ENCODE measurements around the gene GRB7.

The GRB7 gene

DNA sequence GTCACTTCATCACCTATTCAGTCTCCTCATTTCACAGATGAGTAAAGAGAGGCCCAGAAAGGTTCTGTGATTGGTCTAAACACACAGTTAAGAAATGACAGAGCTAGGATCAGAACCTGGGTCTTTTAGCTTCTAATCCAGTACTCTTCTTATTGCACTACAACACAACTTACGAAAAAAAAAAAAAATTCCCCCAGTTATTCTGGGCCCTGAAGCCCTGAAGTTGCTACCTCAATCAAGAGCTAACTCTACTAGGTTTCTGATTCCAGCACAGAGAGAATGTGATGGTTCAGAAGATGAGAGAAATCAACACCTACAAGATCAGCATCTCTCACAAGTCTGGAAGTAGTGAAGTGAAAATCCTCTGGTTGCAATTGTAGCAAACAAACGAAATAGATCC lies 37.3 kb downstream of the GRB7 start:
- in situ Hi-C loops (cut with MboI; ENCODE audit: low sequenced_read_pairs, unreplicated experiment) = loop anchor here (5.0 kb wide), 1 partner anchor 87 kb away; the partner anchor contains the start of gene IKZF3

DNA sequence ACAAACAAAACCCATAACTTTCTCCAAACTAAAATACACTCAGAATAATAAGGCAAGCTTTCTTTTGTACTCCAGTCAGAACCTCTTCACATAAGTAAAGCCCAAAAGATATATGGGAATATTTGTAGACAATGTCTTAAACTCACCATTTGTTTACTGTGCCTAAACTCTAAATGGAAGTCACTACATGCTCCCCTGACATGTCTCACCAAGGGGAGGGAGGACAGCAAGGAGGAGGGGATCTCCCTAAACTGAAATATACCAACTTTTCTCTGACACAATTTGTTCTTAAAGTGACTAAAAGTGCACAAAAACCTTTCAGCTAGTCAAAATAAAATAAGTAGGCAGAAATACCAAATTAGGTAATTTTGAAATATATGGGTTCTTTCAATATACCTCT lies 38.5 kb downstream of the GRB7 start:
- in situ Hi-C loops (cut with MboI; ENCODE audit: low sequenced_read_pairs, unreplicated experiment) = loop anchor here (5.0 kb wide), 1 partner anchor 86 kb away; the partner anchor contains the start of gene IKZF3
- TF ChIP-seq, protein P1, sequence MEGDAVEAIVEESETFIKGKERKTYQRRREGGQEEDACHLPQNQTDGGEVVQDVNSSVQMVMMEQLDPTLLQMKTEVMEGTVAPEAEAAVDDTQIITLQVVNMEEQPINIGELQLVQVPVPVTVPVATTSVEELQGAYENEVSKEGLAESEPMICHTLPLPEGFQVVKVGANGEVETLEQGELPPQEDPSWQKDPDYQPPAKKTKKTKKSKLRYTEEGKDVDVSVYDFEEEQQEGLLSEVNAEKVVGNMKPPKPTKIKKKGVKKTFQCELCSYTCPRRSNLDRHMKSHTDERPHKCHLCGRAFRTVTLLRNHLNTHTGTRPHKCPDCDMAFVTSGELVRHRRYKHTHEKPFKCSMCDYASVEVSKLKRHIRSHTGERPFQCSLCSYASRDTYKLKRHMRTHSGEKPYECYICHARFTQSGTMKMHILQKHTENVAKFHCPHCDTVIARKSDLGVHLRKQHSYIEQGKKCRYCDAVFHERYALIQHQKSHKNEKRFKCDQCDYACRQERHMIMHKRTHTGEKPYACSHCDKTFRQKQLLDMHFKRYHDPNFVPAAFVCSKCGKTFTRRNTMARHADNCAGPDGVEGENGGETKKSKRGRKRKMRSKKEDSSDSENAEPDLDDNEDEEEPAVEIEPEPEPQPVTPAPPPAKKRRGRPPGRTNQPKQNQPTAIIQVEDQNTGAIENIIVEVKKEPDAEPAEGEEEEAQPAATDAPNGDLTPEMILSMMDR (IDR thresholded peaks at IDR 0.05; ENCODE audit: borderline replicate concordance, control extremely low read depth, extremely low read depth, insufficient read depth, missing control alignments) = no peak
- DNase-seq (ENCODE audit: low spot score) = no peak

More for the DNA sequence above, 37.3 kb downstream of the GRB7 start:
- TF ChIP-seq, protein P1 (IDR thresholded peaks at IDR 0.05; ENCODE audit: borderline replicate concordance, control extremely low read depth, extremely low read depth, insufficient read depth, missing control alignments) = no peak
- no peak for DNase-seq (ENCODE audit: low spot score)

DNA sequence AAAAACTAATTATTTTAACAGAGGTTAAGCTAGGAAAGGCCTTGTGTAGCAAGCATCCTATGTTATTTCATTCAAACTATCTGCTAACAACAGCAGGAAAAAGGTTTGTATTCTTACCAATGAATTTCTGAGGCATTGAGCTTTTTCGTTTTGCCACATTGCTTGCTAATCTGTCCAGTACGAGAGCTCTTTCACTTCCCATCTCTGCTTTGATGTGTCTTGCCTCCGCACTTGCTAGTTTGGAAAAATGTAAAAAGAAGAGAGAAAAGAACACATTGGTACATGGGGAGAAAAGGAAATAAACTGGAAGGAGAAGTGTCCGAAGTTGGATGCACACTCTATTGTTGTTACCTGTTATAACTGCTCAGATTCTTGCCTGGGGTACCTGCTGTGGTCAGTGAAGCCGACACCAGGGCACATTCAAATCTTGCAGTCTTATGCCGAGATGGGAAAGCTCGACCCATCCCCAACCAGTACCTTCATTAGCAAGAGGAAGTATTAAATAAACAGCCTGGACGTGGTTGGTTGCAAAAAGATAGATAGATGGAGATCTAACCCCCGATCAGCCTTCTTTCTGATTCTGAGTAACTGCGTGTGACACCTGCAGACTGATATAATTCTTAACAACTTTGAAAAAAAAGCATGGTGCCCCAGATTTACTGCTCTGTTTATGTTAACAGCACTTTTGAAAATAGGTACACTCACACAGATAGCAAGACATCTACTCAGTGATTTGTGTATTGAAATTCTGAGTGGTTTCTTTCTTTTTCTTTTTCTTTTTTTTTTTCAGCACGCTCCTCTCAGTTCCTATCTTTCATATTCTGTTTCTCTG lies 40.0 kb downstream of the GRB7 start:
- in situ Hi-C loops (cut with MboI; ENCODE audit: low sequenced_read_pairs, unreplicated experiment) = loop anchor here (5.0 kb wide), 1 partner anchor 85 kb away; the partner anchor contains the start of gene IKZF3
- TF ChIP-seq, protein P1 (IDR thresholded peaks at IDR 0.05; ENCODE audit: borderline replicate concordance, control extremely low read depth, extremely low read depth, insufficient read depth, missing control alignments) = no peak
- DNase-seq (ENCODE audit: low spot score) = peak; percentile 48

DNA sequence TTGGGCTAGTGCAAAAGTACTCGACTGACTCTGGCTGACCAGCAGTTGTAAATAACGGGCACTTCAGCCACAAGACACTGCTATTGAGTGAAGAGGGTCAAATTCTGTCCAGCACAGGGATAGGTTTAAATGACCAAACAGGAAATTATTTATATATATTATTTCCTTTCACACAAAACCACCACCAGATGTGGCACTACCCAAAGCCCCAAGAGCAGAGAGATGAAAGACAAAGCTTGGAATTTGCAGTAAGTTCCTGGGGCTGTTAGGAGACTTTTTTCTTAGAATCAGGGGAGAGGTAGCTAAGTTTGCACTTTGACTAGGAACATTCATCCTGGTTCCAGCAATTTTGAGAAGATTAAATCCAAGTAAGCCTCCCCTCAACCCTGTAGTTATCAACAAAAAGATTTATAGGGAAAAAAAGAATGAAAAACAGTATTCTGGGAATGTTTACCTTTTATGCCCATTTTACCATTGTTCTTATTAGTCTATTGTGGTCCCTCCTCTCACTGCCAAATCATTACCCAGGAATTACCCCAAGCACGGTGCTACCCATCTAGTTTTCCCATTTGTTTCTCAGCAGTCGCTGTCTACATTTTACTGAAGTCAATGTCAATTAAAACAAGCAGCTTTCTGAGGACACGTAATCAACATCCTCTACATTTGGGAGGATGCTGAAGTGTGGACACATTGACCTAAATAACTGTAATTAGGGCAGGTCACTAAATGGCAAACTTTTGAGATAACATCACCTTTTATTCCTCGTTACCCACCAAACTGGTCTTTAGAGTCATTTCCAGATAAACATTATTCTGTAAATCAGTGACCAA lies 43.5 kb downstream of the GRB7 start:
- TF ChIP-seq, protein P1 (IDR thresholded peaks at IDR 0.05; ENCODE audit: borderline replicate concordance, control extremely low read depth, extremely low read depth, insufficient read depth, missing control alignments) = no peak
- no peak for DNase-seq (ENCODE audit: low spot score)
- in situ Hi-C loops (cut with MboI; ENCODE audit: low sequenced_read_pairs, unreplicated experiment) = no loop called here

DNA sequence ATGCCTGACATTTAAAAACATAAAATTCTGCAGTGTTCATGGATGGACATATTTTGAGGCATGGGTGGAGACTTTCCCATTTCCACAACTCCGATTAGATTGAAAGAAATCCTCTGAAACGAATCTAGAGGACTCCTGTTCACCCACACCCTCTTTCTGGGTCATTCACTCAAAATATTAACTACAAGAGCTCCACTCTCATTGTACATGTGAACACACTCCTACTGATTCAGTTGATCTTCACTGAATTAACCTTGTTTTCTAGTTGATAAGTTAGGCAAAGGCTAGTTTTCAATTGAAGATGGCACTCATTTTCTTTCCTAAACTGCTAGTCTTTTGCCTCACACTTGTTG lies 44.1 kb downstream of the GRB7 start:
- in situ Hi-C loops (cut with MboI; ENCODE audit: low sequenced_read_pairs, unreplicated experiment) = no loop called here
- no peak for DNase-seq (ENCODE audit: low spot score)
- TF ChIP-seq, protein P1 (IDR thresholded peaks at IDR 0.05; ENCODE audit: borderline replicate concordance, control extremely low read depth, extremely low read depth, insufficient read depth, missing control alignments) = no peak

DNA sequence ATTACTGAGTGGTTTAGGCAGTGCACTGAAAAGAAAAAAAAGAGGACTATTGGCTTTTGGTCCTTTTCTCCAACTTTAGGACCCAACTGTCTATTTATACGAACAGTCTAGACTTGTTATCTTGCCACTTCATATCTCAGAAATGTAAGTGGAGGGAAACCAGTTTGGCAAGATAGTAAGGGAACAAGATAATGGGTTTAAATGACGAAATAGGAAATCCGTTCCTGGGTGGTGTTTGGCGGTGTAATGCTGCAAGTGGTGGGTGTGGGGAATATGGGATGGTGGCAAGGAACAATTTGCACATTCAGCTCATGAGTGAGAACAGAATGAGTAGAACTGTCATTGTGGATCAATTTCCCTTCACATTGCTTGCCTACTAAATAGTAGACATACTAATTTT lies 44.7 kb downstream of the GRB7 start:
- in situ Hi-C loops (cut with MboI; ENCODE audit: low sequenced_read_pairs, unreplicated experiment) = no loop called here
- DNase-seq (ENCODE audit: low spot score) = no peak
- TF ChIP-seq, protein P1 (IDR thresholded peaks at IDR 0.05; ENCODE audit: borderline replicate concordance, control extremely low read depth, extremely low read depth, insufficient read depth, missing control alignments) = no peak

All from GM13976 (cell line).